SU-DHL-6 (cell line): ENCODE data around the gene SEPTIN12.

Experiments
- CTCF ChIP-seq: fragments of 200-600 bp; sonication (generic); IDR thresholded peaks from one replicate; pipeline ENCODE4 v1.5.1; 2017; ENCODE audit warnings: antibody characterized with exemption, mild to moderate bottlenecking, low read length, moderate library complexity; ENCODE audit not compliant: insufficient read depth, poor library complexity, severe bottlenecking
- EZH2phosphoT487 ChIP-seq: fragments of 200-600 bp; sonication (generic), shearing (Covaris generic); conservative IDR thresholded peaks from 2 replicates; pipeline ENCODE4 v1.6.1; 2018; ENCODE audit warnings: mild to moderate bottlenecking, antibody characterized with exemption, low read length, moderate library complexity, mixed read lengths

- no peak for TF ChIP-seq CTCF
- no peak for TF ChIP-seq EZH2phosphoT487
Observed at GRCh38 chr16:4746991-4747574, 41.1 kb downstream of the SEPTIN12 start.
